HG02938 (cell line): ENCODE data around the gene TBC1D4.

ENCODE experiments used
- ATAC-seq: cut with Tn5 transposase; IDR thresholded peaks from one replicate; pipeline ENCODE4 v1.9.1; 2021; ENCODE audit warnings: mild to moderate bottlenecking, moderate library complexity; ENCODE audit not compliant: unreplicated experiment

TBC1D4 gene

DNA sequence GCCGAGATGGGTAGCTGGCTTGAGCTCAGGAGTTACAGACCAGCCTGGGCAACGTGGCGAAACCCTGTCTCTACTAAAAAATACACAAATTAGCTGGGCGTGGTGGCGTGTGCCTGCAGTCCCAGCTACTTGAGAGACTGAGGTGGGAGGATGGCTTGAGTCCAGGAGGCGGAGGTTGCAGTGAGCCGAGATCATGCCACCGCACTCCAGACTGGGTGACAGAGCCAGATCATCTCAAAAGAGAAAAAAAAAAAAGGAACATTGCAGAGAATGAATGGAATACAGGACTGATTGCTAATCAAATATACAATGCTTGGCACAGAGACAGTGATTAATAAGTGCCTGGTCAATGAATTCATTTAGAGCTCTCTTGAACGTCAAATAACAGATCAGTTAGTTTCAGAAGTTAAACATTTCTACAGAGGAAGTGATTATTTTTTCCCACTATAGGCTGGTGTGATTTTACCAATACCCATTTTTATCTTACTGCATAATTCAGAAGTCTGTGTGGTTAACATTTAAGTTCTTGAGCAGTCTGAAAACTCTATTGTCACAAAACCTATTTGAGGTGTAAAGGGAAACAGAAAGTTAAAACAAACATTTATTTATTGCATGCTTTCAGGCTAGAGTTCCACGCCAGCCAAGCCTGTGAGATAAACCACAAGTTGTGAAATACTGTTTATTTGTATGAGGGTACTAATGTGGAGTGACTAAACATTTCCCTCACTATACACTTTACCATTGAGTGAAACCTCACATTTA, 7.7 kb upstream of the TBC1D4 start:
- ATAC-seq, result peak; percentile 92

DNA sequence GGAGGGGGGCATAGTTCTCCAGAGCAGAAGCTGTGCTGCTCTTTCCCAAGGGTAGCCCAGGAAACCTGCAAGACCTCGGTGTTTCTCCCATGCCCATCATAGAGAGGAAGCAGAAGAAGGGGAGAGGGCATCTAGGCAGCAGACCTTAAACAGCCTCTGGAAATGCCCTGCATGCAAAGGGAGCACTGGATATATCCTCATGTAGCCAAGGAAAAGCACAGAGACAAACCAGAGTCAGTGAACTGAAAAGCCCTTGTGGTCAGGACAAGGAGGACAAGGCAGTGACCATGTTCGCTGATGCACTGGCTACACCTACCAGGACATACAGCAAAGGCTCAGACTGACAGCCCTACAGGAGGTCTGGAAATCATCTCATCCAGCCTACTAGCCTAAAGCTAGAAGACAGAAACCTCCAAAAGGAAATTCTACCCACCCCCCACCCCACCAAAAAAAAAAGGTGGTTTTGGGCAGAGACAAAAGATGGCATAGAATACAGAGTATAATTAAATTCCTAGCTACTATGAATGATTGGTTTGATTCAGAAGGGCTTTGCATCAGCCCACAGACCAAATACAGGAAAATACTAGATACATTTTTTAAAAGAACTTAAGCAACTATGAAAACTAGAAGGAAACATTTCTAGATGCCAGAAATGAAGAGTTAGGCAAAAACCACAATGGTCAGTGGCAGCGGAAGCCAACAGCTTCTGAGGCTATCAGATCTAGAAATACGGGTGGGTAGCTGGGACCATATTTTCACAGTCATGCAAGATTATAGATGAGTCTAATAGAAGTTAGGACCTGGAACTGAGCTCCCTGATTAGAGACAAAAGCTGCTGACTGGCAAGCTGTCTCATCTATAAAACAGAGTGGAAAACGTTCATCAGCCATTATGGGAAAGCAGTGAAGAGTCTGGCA, 4.4 kb upstream of the TBC1D4 start:
- no peak for ATAC-seq

DNA sequence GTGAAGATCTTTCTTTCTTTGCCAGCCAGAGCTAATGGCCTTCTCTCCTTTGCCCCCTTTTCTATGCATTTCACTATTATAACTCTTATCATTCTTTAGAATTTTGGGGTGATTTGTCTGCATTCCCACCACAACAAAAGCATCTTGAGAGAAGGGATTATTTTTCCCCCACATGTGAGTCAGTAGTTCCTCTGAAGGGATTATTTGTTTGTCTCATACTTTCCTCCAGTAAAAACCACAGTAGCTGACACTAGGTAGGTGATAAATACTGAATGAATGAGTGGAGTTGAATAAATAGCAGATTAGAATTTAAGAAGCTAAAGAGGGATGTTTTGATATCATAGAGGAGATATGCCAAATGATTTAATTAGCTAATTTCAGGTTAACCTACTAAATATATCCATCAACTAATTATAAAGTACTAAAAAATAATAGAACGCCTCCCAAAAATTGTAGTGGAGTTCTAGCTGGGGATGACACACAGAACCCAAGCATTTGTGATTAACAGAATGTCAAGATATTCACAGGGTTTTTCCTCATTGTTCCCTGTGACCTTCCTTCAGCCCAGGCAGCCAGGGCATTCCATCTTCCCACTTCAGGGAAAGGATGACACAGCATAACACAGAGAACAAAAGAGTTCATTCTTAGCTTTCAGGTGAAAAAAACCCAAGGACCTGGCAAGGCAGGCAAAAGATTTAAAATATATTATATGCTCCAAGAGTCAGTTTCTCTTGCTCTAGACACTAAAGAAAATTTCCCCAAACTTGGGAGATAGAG, 3.5 kb upstream of the TBC1D4 start:
- no peak for ATAC-seq

DNA sequence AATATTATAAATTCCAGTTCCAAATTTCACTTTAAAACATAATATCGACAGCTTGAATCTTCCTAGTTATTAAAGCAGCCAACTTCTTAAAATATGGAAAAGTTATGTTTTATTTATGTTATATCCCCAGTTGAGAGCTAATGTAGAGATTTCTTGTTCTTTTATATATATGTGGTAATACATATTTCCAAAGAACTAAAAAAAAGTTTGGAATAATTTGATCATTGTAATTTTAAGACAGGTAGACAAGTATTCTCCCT, 781 bp upstream of the TBC1D4 start:
- no peak for ATAC-seq

DNA sequence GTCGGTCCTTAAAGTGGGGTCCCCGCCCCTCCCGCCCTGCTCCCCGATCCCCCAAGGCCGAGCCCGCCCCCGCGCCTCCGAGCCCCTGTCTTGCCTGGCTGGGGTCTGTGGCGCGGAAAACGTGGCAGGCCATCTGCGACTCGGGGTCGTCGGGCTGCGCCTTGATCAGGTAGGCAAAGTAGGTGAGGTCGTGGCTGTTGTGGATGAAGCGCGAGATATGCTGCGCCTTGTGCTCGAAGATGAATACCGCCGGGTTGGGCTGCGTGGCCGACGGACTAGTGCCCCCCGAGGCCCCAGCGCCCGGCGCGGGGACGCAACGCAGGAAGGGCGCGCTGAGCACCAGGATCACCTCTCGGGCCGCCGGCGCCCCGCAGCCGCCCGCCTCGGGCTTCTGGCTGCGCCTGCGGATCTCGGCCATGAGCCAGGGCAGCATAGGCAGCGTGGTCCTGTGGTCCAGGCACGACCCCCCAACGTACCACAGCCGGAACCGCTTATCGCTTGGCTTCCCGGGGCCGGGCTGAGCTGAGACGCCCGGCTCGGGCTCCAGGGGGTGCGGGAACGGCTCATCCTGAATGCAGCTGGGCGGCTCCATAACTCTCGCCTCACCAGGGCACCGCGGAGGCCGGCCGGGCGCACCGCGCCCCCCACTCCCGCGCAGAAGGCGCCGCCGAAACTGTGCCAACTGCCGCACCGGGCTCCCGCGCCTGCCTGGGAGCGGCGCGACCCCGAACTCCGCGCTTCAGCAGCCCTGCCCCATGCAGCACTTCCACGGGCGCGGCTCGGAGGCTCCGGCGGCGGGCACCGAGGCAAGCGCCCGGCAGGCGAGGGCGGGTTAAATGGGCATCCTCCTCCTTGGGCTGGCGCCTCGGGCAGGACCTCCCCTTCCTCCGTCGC, 546 bp downstream of the TBC1D4 start:
- ATAC-seq, result peak; percentile 23

DNA sequence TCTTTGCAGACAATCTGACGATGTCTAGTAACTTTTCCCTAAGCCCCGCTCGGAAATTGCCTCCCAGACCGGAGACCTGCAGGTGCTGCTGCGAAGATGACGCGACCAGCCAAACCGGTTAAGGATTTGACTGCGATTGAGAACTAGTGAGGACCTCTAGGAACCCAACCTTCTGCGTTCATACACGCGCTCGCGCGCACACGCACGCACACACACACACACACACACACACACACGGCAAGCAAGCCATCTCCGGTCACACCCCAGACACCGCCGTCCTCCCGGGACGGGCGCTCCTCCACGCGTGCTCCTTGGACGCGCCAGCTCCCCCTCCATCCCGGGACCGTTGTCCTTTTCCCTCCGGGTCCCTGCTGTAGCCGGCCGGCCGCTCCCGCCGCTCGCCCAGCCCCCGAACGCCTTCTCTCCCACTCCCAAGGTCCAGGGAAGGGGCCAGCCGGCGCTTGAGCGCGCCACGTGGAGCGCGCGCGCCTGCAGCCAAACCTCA, 1.2 kb downstream of the TBC1D4 start:
- no peak for ATAC-seq

DNA sequence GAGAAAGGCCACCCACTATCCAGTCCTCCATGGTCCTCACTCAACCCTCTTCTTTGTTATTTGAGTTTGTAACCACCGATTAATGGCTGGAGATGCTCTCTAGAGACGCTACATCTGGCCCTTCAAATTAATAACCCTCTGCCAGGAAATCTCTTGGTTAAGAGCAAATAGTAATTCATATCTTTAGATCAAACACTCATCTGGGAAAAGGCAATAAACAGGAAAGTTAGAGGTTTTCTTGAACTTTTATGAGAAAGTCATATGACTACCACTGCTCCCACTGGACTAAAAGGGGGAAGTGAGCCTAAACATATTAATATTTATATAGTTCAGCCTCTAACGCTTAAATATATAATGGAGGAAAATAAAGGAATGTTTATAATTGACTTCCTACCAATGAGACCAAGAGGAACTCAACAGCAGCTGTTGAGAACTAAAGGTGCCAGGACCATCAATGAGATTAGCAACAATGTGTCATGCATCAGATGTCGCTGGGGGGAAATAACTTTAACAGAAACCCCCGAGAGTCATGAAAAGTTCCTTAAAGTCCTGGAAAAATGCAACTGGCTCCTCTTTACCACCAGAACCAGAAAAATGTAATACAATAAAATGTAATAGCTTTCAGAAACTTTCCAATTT, 2.7 kb downstream of the TBC1D4 start:
- ATAC-seq, result no peak

DNA sequence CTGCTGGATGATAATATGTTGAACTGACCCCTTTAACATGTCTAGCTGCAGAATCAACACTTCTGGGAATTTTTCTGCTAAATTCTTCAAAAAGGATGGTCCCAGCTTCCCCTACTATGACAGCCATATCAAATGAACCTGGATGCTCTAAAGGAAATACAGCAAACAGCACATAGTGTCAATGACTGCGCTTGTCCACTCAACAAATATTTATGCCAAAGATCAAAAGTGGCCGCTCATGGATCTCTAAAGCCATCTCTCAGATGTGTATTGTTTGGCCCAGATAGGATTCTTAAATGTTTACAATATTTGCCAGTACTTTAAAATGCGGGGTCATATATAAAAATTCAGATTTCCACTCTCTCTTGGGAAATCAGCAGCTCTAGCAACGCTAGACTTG, 3.3 kb downstream of the TBC1D4 start:
- ATAC-seq, result no peak

DNA sequence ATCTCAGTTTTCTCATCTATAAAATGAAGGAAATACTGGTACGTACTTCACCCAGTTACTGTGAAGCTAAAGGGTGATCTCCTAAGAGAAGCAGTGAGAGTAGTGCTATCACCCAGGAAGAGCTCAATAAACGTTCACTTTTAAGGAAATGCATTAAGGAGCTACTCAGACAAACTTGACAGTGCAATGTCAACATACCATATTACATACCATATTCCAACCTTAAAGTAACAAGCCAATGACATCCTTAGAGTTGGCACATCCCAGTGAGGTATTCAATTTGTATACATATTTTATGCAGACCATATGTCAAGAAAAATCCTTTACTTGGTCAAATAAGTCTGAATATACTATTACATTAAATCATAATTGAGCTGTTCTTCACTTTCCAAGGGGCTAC, 7.0 kb downstream of the TBC1D4 start:
- no peak for ATAC-seq

DNA sequence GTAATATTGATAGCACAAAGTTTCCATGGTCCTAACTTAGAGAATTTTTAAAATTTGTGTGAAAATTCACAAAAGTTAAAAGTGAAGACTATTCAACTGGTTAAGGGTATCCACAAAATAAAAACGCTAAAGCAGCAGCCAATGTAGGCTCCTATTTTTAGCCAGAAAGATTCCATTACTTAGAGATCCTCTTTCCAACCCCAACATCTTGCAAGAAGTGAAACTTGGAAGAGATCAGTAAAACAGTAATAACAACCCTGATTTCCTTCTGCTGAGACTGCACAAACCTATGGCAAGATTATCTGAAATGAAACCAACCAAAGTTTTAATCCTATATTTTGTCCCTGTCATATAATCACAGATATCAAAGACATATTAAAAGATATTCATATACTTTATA, 8.5 kb downstream of the TBC1D4 start:
- ATAC-seq, result no peak

DNA sequence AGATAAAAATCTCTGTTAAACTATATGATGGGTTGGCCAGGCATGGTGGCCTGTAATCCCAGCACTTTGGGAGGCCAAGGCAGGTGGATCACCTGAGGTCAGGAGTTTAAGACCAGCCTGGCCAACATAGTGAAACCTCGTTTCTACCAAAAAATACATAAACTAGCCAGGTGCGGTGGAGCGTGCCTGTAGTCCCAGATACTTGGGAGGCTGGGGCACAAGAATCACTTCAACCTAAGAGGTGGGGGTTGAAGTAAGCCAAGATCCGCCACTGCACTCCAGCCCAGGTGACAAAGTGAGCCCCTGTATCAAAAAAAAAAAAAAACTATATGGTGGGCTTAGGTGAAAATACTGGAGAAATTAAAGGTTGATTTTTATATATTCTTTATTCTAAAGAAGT, 11.3 kb downstream of the TBC1D4 start:
- no peak for ATAC-seq

DNA sequence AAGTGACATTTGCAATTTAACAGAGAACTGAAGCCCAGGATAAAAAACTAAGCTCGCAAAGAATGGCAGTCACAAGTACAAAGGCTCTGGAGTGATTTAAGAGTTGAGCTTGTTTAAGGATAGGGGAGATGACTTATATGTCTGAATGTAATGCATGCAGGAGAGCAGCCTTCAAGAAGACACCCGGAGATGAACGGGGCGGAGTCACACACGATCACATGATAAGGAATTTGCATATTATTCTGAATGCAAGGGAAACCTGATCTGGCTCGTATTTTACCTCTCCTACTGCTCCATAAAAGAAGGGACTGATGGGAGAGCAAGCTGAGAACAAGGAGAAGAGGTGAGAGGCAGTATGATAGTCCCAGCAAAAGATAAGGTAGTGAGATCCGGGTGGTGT, 12.9 kb downstream of the TBC1D4 start:
- no peak for ATAC-seq

DNA sequence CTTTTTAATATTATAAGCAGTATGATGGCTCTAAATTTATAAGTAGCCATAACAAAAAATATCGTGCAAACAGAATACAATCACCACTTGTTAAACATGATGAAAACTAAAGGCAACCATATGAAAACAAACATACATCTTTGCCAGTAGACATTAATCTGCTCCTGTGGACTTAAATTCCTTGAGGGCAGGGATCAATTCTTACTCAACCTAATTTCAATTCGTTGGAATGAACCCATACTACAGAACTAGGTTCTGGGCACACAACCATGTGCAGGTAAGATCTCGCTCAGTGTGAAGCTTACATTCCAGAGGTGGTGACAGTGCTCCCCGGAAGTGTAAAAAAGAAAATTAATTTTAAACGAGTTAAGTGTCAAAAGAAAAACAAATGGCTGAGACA, 13.4 kb downstream of the TBC1D4 start:
- no peak for ATAC-seq

DNA sequence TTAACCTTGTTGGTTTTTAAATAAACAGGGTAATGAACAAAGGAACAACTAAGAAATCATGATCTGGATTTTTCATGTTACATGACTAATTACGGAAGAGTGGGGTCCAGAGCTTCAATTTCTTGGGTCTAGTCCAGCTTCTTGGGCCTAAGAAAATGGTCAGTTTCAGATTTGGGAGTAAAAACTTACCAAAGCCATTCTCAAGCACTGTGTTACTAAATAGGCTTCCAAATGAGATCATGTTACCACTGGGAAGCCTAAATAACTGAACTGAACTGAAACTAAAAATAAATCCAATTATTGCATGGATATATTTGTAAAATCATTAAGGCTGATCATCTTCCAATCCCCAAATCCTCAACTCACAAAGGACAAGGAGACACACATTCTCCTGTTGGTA, 13.9 kb downstream of the TBC1D4 start:
- no peak for ATAC-seq

DNA sequence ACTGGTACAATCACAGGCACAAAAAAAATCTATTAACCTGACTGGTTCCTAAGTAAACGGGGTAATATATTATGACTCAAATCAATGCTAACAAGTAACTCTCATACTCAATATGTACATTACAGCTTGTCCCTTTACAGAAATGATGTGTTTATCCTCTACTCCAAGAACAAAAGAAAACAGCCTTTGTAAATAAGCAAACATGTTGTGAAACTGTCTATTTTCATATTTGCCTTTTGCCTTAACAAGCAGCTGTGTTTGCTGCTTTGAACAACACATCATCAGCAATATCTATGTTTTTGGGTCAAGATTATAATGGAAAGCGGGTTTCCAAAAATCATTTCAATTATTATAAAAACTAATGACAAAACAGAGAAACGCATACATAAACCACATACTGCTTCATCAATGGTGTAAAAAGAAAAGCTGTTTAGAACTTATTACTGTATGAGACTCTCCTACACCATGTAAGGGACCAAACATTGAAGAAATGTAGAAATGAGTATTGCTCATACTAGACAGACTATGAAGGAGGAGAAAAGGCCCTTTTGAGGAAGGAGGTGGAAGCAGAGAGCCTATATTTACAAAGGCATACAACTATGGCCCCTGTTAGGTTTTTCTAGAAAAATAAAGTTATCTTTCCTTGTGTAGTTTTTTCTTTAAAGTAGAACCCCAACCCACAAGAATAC, 14.8 kb downstream of the TBC1D4 start:
- no peak for ATAC-seq

DNA sequence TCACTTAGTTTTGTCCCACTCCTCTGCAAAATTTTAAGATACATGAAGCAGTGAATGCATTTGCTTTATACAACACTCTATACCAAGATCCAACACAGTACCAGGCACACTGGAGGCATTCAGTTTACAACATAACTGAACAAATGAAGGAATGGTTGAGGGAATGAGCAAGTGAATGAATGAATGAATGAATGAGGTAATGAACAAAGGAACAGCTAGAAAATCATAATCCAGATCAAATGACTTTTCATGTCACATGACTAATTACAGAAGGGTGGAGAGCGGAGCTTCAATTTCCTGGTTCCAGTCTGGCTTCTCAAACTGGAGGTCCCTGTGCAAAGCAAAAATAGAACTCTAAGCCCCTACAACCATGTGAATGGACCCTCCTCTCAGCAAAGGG, 16.7 kb downstream of the TBC1D4 start:
- ATAC-seq, result no peak

DNA sequence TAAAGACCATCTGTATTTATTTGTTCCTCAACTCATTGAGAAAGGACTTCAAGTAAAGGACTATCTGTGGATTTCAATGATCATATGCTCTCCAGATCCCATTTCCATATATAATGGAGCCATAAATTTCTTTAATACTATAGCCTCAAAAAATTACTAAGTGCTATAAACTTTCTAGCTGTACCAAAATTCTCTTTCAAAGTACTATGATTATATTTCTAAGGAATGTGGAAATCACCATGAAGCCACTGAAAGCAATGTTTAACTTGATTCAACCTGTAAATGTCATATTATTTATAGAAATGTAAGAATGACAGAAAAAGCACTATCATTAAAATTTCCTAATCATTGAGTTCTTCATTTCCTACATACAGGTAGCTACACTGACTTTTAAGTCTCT, 20.7 kb downstream of the TBC1D4 start:
- no peak for ATAC-seq

DNA sequence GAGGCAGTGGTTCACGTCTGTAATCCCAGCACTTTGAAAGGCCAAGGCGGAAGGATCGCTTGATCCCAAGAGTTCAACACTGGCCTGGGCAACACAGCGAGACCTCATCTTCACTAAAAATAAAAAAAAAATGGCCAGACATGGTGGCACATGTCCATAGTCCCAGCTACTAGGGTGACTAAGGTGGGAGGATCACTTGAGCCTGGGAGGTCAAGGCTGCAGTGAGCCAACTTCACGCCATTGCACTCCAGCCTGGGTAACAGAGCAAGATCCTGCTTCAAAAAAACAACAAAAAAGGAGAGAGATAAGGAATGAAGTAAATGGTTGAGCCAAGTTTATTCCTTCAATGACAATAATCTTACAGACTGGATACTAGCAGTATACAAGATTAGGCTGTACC, 21.3 kb downstream of the TBC1D4 start:
- ATAC-seq, result no peak

DNA sequence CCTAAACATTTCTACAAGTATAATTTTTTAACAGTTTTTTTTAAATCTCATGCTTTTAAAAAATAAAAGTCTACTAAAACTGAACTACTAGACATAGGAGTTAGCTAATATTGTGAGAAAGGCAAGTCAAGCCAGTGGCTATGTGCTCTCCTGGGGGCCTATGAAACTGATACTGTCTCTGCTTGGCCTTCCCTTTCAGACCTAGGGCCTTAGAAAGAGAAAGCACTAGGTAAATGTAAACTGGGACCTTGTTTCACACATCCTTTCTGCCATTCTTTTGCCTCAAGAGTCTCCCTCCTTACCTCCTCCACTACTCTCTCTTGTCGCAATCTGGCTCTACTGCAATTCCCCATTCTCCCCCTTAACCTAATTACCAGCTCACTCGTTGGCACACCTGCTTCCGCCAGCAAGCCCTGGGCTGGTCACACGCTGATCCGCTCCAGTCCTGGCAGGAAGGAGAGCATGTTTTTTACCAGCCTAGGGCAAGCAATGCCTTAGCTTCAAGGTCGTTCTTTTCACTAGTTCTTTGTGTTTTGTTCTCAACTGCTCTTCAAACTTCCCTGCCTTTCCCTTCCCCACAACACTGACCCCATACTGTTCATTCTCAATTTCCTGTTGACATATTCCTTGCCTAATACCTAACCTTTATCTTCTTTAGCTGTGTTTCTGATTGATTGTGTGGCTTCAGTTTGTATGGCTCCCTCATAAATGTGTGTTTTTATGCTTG, 23.1 kb downstream of the TBC1D4 start:
- peak; percentile 100 for ATAC-seq
